HL-60 (cell line): ENCODE results near the gene MARVELD3.

Experiments
- DNase-seq, 2 experiments: peaks; one replicate each; pipeline ENCODE4 v3.0.0-alpha.2; 2010 to 2020; ENCODE audit warnings: low read depth in 1 of 2, low spot score in 1 of 2
- H3K27ac ChIP-seq: fragments of 250-450 bp; sonication (Bioruptor Pico); replicated peaks from 2 replicates; pipeline ENCODE4 v1.5.1; 2020; ENCODE audit warnings: mild to moderate bottlenecking, moderate library complexity
- H3K27me3 ChIP-seq: fragments of 250-450 bp; sonication (Bioruptor Pico); 2 replicates; pipeline ENCODE4 v1.5.1; 2021; ENCODE audit warnings: mild to moderate bottlenecking, moderate library complexity; ENCODE audit not compliant: insufficient read depth, poor library complexity, severe bottlenecking
- H3K4me3 ChIP-seq: replicated peaks from 2 replicates; pipeline ENCODE4 v1.5.1; 2011; ENCODE audit warnings: mild to moderate bottlenecking, control low read depth, low read length; ENCODE audit not compliant: insufficient read depth
- GABPA ChIP-seq: IDR thresholded peaks from 2 replicates; pipeline ENCODE4 v1.6.1; 2012; ENCODE audit warnings: low read depth
- POLR2AphosphoS5 ChIP-seq: IDR thresholded peaks from 2 replicates; pipeline ENCODE4 v1.6.1; 2012; ENCODE audit warnings: low read depth
- SPI1 ChIP-seq: IDR thresholded peaks from 2 replicates; pipeline ENCODE4 v1.6.1; 2012; ENCODE audit warnings: low read depth, mild to moderate bottlenecking, borderline replicate concordance
- TF ChIP-seq, protein P1 (sequence below): IDR thresholded peaks from 2 replicates; pipeline ENCODE4 v1.6.1; 2012; ENCODE audit warnings: low read depth; ENCODE audit not compliant: insufficient replicate concordance
- TF ChIP-seq, protein P2 (sequence below): IDR thresholded peaks from one replicate; pipeline ENCODE4 v1.5.1; 2011; ENCODE audit warnings: low read length, control low read depth, inconsistent platforms; ENCODE audit not compliant: insufficient read depth

MARVELD3 gene

GRCh38 chr16:71628810-71629209 lies 2.8 kb downstream of the MARVELD3 start:
- H3K4me3 ChIP-seq = no peak overlapping the region
- H3K27me3 ChIP-seq = peaks cover 31% of the 10 kb centered on the region
- TF ChIP-seq, protein P1, sequence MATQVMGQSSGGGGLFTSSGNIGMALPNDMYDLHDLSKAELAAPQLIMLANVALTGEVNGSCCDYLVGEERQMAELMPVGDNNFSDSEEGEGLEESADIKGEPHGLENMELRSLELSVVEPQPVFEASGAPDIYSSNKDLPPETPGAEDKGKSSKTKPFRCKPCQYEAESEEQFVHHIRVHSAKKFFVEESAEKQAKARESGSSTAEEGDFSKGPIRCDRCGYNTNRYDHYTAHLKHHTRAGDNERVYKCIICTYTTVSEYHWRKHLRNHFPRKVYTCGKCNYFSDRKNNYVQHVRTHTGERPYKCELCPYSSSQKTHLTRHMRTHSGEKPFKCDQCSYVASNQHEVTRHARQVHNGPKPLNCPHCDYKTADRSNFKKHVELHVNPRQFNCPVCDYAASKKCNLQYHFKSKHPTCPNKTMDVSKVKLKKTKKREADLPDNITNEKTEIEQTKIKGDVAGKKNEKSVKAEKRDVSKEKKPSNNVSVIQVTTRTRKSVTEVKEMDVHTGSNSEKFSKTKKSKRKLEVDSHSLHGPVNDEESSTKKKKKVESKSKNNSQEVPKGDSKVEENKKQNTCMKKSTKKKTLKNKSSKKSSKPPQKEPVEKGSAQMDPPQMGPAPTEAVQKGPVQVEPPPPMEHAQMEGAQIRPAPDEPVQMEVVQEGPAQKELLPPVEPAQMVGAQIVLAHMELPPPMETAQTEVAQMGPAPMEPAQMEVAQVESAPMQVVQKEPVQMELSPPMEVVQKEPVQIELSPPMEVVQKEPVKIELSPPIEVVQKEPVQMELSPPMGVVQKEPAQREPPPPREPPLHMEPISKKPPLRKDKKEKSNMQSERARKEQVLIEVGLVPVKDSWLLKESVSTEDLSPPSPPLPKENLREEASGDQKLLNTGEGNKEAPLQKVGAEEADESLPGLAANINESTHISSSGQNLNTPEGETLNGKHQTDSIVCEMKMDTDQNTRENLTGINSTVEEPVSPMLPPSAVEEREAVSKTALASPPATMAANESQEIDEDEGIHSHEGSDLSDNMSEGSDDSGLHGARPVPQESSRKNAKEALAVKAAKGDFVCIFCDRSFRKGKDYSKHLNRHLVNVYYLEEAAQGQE = no peak
- TF ChIP-seq SPI1 = no peak
- TF ChIP-seq POLR2AphosphoS5 = no peak
- no peak for TF ChIP-seq GABPA
- TF ChIP-seq, protein P2, sequence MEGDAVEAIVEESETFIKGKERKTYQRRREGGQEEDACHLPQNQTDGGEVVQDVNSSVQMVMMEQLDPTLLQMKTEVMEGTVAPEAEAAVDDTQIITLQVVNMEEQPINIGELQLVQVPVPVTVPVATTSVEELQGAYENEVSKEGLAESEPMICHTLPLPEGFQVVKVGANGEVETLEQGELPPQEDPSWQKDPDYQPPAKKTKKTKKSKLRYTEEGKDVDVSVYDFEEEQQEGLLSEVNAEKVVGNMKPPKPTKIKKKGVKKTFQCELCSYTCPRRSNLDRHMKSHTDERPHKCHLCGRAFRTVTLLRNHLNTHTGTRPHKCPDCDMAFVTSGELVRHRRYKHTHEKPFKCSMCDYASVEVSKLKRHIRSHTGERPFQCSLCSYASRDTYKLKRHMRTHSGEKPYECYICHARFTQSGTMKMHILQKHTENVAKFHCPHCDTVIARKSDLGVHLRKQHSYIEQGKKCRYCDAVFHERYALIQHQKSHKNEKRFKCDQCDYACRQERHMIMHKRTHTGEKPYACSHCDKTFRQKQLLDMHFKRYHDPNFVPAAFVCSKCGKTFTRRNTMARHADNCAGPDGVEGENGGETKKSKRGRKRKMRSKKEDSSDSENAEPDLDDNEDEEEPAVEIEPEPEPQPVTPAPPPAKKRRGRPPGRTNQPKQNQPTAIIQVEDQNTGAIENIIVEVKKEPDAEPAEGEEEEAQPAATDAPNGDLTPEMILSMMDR = no peak
- no peak overlapping the region for H3K27ac ChIP-seq
- no peak for DNase-seq

GRCh38 chr16:71629278-71630016 lies 3.5 kb downstream of the MARVELD3 start:
- no peak for DNase-seq
- Histone ChIP-seq H3K27ac (no peak overlapping the region), H3K27me3 (peaks cover 31% of the 10 kb centered on the region), H3K4me3 (no peak overlapping the region)
- TF ChIP-seq, protein P1 = no peak
- TF ChIP-seq SPI1 = no peak
- TF ChIP-seq, protein P2 = no peak

DNA sequence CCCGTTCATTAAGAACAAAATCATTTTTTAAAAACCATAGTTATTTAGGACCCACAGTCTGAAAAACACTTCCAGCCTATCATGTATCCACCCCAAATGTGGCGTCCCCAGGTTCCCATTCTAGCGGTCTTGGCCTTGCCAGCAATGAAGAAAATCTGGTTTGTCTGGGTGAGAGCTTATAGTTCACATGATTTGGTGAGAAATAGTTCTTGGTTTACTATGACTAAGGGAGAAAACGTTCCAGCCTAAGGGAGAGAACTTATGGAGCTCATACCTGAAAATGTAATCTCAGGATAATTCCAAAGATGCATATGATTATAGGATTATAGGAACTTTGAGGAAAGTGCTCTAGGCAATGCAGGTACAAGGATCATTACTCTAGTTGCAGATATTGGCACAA lies 4.8 kb downstream of the MARVELD3 start:
- no peak overlapping the region for H3K27ac ChIP-seq
- TF ChIP-seq, protein P1 = no peak
- no peak for DNase-seq
- H3K4me3 ChIP-seq = no peak overlapping the region
- H3K27me3 ChIP-seq = peaks cover 22% of the 10 kb centered on the region
